Measurements from ENCODE around the gene FTH1. TPM values are rescaled to one million over a fixed set of nuclear protein-coding genes. Genes with fewer than 3 reads are reported as not detected.
A peak's percentile ranks its signal among the peaks of the same experiment; 100 is the strongest.

Gene FTH1
- total and polyA plus RNA-seq, 2 of the 13 experiments (the other 11 are each of a cell fraction or from before 2014, with no cell fraction given): 607 to 760 TPM

- TF ChIP-seq USF2 (IDR thresholded peaks at IDR 0.05; ENCODE audit: low read depth, low read length) (no peak), USF2 (CRISPR knock-in tag; IDR thresholded peaks at IDR 0.05; ENCODE audit: borderline replicate concordance) (no peak), SRY (CRISPR knock-in tag; IDR thresholded peaks at IDR 0.05) (0 out of 2 replicates have a peak, but pooled peaks have one; percentile 53), PAX8 (CRISPR knock-in tag; IDR thresholded peaks at IDR 0.05; ENCODE audit: borderline replicate concordance) (no peak), DRAP1 (CRISPR knock-in tag; IDR thresholded peaks at IDR 0.05) (peak; percentile 74; the same call in 1 of the 2 replicates), CAMTA2 (CRISPR knock-in tag; IDR thresholded peaks at IDR 0.05; ENCODE audit: borderline replicate concordance) (no peak), ZNF414 (CRISPR knock-in tag; IDR thresholded peaks at IDR 0.05) (no peak), HDAC2 (CRISPR knock-in tag; IDR thresholded peaks at IDR 0.05) (peak; percentile 83), NFIB (CRISPR knock-in tag; IDR thresholded peaks at IDR 0.05; ENCODE audit: borderline replicate concordance) (no peak), ZSCAN5A (CRISPR knock-in tag; IDR thresholded peaks at IDR 0.05; ENCODE audit: borderline replicate concordance) (no peak), MEIS2 (CRISPR knock-in tag; IDR thresholded peaks at IDR 0.05) (peak; percentile 49; the same call in 1 of the 2 replicates), SMARCE1 (IDR thresholded peaks at IDR 0.05; ENCODE audit: borderline replicate concordance) (no peak), STAT6 (CRISPR knock-in tag; IDR thresholded peaks at IDR 0.05; ENCODE audit: borderline replicate concordance) (no peak), LRRFIP1 (CRISPR knock-in tag; conservative IDR thresholded peaks at IDR 0.05) (no peak)
Observed at GRCh38 chr11:62001450-62002191, 34.2 kb upstream of the FTH1 start (continued).

All from HepG2 (cell line).